SK-N-SH treated with all-trans-retinoic acid at 6 μM for 48 hours (cell line): ENCODE measurements around the gene VPS9D1.
"Not testable (repeated sequence)": the region's sequence is repeated elsewhere in the genome, so short reads cannot be mapped to it uniquely, and the experiment has no call there.

Experiments
- ATAC-seq: fragments of 200-7000 bp; cut with Tn5 transposase; 3 replicates; pipeline ENCODE4 v1.9.1; 2020; ENCODE audit warnings: mild to moderate bottlenecking, moderate library complexity
- ARNTL ChIP-seq: fragments of 450-650 bp; formaldehyde crosslinking; IDR thresholded peaks from 2 replicates; pipeline ENCODE4 v1.5.0; 2020; ENCODE audit warnings: low read depth, mild to moderate bottlenecking, moderate library complexity, borderline replicate concordance
- BACH2 ChIP-seq: fragments of 250-450 bp; sonication (Bioruptor Pico); IDR thresholded peaks from 2 replicates; pipeline ENCODE4 v1.9.0; 2021; ENCODE audit warnings: mild to moderate bottlenecking, borderline replicate concordance
- CREB5 ChIP-seq: fragments of 250-450 bp; sonication (Bioruptor Pico); IDR thresholded peaks from 2 replicates; pipeline ENCODE4 v1.5.1; 2020; ENCODE audit warnings: low read depth, mild to moderate bottlenecking, moderate library complexity
- CSDC2 ChIP-seq: fragments of 250-450 bp; sonication (Bioruptor Pico); IDR thresholded peaks from 2 replicates; pipeline ENCODE4 v1.5.0; 2020; ENCODE audit warnings: mild to moderate bottlenecking, moderate library complexity
- CSRNP3 ChIP-seq: fragments of 250-450 bp; sonication (Bioruptor Pico); IDR thresholded peaks from 2 replicates; pipeline ENCODE4 v1.5.1; 2021; ENCODE audit warnings: mild to moderate bottlenecking, moderate library complexity
- ESRRG ChIP-seq: fragments of 250-450 bp; sonication (Bioruptor Pico); IDR thresholded peaks from 2 replicates; pipeline ENCODE4 v1.6.1; 2021; ENCODE audit warnings: mild to moderate bottlenecking
- GLIS3 ChIP-seq: fragments of 250-450 bp; sonication (Bioruptor Pico); IDR thresholded peaks from 2 replicates; pipeline ENCODE4 v1.5.0; 2020; ENCODE audit warnings: mild to moderate bottlenecking, moderate library complexity
- ISL1 ChIP-seq: fragments of 250-450 bp; sonication (Bioruptor Pico); IDR thresholded peaks from 2 replicates; pipeline ENCODE4 v2.1.2; 2022; ENCODE audit warnings: mild to moderate bottlenecking, moderate library complexity
- OSR1 ChIP-seq: fragments of 250-450 bp; sonication (Bioruptor Pico); IDR thresholded peaks from 2 replicates; pipeline ENCODE4 v1.8.0; 2022; ENCODE audit warnings: moderate library complexity, mild to moderate bottlenecking, inconsistent platforms
- PATZ1 ChIP-seq: fragments of 250-450 bp; sonication (Bioruptor Pico); IDR thresholded peaks from 2 replicates; pipeline ENCODE4 v1.8.0; 2020; ENCODE audit warnings: mild to moderate bottlenecking, moderate library complexity, borderline replicate concordance
- POU6F1 ChIP-seq: fragments of 250-450 bp; sonication (Bioruptor Pico); IDR thresholded peaks from 2 replicates; pipeline ENCODE4 v1.8.0; 2021; ENCODE audit warnings: low read depth, mild to moderate bottlenecking, moderate library complexity, borderline replicate concordance
- PPARA ChIP-seq: fragments of 250-450 bp; sonication (Bioruptor Pico); IDR thresholded peaks from 2 replicates; pipeline ENCODE4 v1.5.0; 2020; ENCODE audit warnings: mild to moderate bottlenecking, borderline replicate concordance
- RARB ChIP-seq: fragments of 250-450 bp; sonication (Bioruptor Pico); IDR thresholded peaks from 2 replicates; pipeline ENCODE4 v1.8.0; 2021; ENCODE audit warnings: mild to moderate bottlenecking, moderate library complexity
- SNAI2 ChIP-seq: fragments of 250-450 bp; sonication (Bioruptor Pico); IDR thresholded peaks from 2 replicates; pipeline ENCODE4 v1.5.0; 2020; ENCODE audit warnings: mild to moderate bottlenecking, moderate library complexity
- TCF4 ChIP-seq: fragments of 250-450 bp; sonication (Bioruptor Pico); IDR thresholded peaks from 2 replicates; pipeline ENCODE4 v1.8.0; 2021; ENCODE audit warnings: mild to moderate bottlenecking, moderate library complexity, borderline replicate concordance
- TOX ChIP-seq: fragments of 250-450 bp; sonication (Bioruptor Pico); IDR thresholded peaks from 2 replicates; pipeline ENCODE4 v1.8.0; 2021; ENCODE audit warnings: mild to moderate bottlenecking, moderate library complexity, borderline replicate concordance
- TSHZ2 ChIP-seq: fragments of 250-450 bp; sonication (Bioruptor Pico); IDR thresholded peaks from 2 replicates; pipeline ENCODE4 v1.5.0; 2020; ENCODE audit warnings: mild to moderate bottlenecking, moderate library complexity
- ZC3H10 ChIP-seq: fragments of 250-450 bp; sonication (Bioruptor Pico); IDR thresholded peaks from 2 replicates; pipeline ENCODE4 v1.5.1; 2021; ENCODE audit warnings: mild to moderate bottlenecking, moderate library complexity
- ZFP3 ChIP-seq: fragments of 250-450 bp; sonication (Bioruptor Pico); IDR thresholded peaks from 2 replicates; pipeline ENCODE4 v1.5.0; 2020; ENCODE audit warnings: mild to moderate bottlenecking, moderate library complexity
- ZFP30 ChIP-seq: fragments of 450-650 bp; formaldehyde crosslinking; IDR thresholded peaks from 2 replicates; pipeline ENCODE4 v1.5.0; 2022; ENCODE audit warnings: mild to moderate bottlenecking, moderate library complexity
- ZNF565 ChIP-seq: fragments of 450-650 bp; formaldehyde crosslinking; conservative IDR thresholded peaks from 2 replicates; pipeline ENCODE4 v1.5.0; 2020; ENCODE audit warnings: low read depth, mild to moderate bottlenecking, moderate library complexity
- ZNF70 ChIP-seq: fragments of 450-650 bp; formaldehyde crosslinking; IDR thresholded peaks from 2 replicates; pipeline ENCODE4 v1.5.0; 2020; ENCODE audit warnings: mild to moderate bottlenecking, moderate library complexity
- ZNF8 ChIP-seq: fragments of 450-650 bp; formaldehyde crosslinking; IDR thresholded peaks from 2 replicates; pipeline ENCODE4 v1.5.0; 2020; ENCODE audit warnings: mild to moderate bottlenecking, moderate library complexity

Gene VPS9D1

GRCh38 chr16:89691231-89691985 is 29.3 kb downstream of the VPS9D1 start:
- TF ChIP-seq PATZ1 (CRISPR knock-in tag) (no peak), ZFP30 (CRISPR knock-in tag) (no peak), ARNTL (no peak), TCF4 (no peak), OSR1 (no peak), ISL1 (CRISPR knock-in tag) (no peak), ZFP3 (CRISPR knock-in tag) (no peak), ZNF70 (CRISPR knock-in tag) (no peak), ESRRG (CRISPR knock-in tag) (no peak), ZNF8 (CRISPR knock-in tag) (no peak), CSDC2 (no peak), SNAI2 (CRISPR knock-in tag) (no peak), PPARA (CRISPR knock-in tag) (no peak), ZNF565 (CRISPR knock-in tag) (no peak), TSHZ2 (CRISPR knock-in tag) (no peak), TOX (CRISPR knock-in tag) (no peak)
- ATAC-seq = no peak

GRCh38 chr16:89690392-89690901 is 30.3 kb downstream of the VPS9D1 start:
- TF ChIP-seq GLIS3 (CRISPR knock-in tag) = no peak
- no peak for TF ChIP-seq CREB5
- no peak for TF ChIP-seq ZNF70 (CRISPR knock-in tag)
- TF ChIP-seq TOX (CRISPR knock-in tag) = no peak
- no peak for TF ChIP-seq ISL1 (CRISPR knock-in tag)
- no peak for TF ChIP-seq CSDC2
- TF ChIP-seq BACH2 = no peak
- TF ChIP-seq ZNF8 (CRISPR knock-in tag) = no peak
- no peak for TF ChIP-seq TCF4
- TF ChIP-seq ARNTL = no peak
- TF ChIP-seq ZC3H10 = no peak
- TF ChIP-seq SNAI2 (CRISPR knock-in tag) = no peak
- no peak for TF ChIP-seq RARB (CRISPR knock-in tag)
- TF ChIP-seq POU6F1 (CRISPR knock-in tag) = no peak
- no peak for TF ChIP-seq ZFP30 (CRISPR knock-in tag)
- TF ChIP-seq, all 23 proteins: peak for 0
- no peak for ATAC-seq

- ATAC-seq = not testable (repeated sequence)
Measured at GRCh38 chr16:89689621-89690020, 31.1 kb downstream of the VPS9D1 start.

- TF ChIP-seq TCF4 (no peak), OSR1 (no peak), CSRNP3 (CRISPR knock-in tag) (no peak), GLIS3 (CRISPR knock-in tag) (no peak), ESRRG (CRISPR knock-in tag) (no peak), CSDC2 (no peak), ARNTL (no peak), TOX (CRISPR knock-in tag) (no peak), ZNF70 (CRISPR knock-in tag) (no peak)
- no peak for ATAC-seq
Measured at GRCh38 chr16:89689142-89689541, 31.6 kb downstream of the VPS9D1 start.
